Measurements from ENCODE around the gene GPR107. TPM values are rescaled to one million over a fixed set of nuclear protein-coding genes. Genes with fewer than 3 reads are reported as not detected.

Gene GPR107
- total and polyA plus RNA-seq, 2 experiments from 2014 or later = 8.0 to 18.9 TPM

DNA sequence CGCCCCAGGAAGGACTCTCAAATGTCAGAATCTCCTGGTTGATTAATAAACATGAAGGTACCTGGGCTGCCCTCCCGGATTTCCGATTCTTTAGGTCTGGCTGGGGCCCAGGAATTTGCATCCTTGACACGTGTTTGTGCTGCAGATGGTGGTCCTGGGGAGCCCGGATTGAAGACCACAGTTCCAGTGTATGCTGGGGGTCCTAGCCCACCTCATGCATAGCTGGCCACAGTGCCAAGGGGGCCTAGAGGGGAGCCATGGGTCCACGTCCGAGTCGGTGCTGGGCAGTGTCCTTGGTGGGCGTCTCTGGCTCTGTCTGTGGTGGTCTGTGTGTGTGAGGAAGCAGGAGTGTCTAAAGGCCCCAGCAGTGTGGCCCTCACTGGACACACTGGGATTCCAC lies 121.6 kb downstream of the GPR107 start:
- 74 to 77% methylated on average over 9 of the region's 9 CpGs for WGBS, 2 experiments (ENCODE audit: low coverage in 1 of 2, low lambda C conversion rate in 2 of 2, missing lambda C conversion rate in 2 of 2)
- H3K4me1 ChIP-seq (ENCODE audit: insufficient read depth) = 0 out of 2 replicates have a peak, but pooled peaks cover 6% of the 10 kb centered on the region
- no peak overlapping the region for H3K27ac ChIP-seq
- no peaks in the 10 kb centered on the region for H3K27me3 ChIP-seq (replicated peaks; ENCODE audit: insufficient read depth)
- no peak overlapping the region for H2AFZ ChIP-seq
- no peak overlapping the region for H3K9ac ChIP-seq
- peaks cover 71% of the 10 kb centered on the region for H3K79me2 ChIP-seq (ENCODE audit: insufficient read depth)
- in situ Hi-C loops (cut with MboI) = no loop called here
- no peaks in the 10 kb centered on the region for H3K9me3 ChIP-seq (ENCODE audit: low read depth)
- H3K9me2 ChIP-seq (ENCODE audit: insufficient read depth) = no peaks in the 10 kb centered on the region
- no peak for DNase-seq
- no peaks in the 10 kb centered on the region for H3K36me3 ChIP-seq (ENCODE audit: low read depth)
- TF ChIP-seq EZH2 (IDR thresholded peaks at IDR 0.05; ENCODE audit: insufficient read depth, poor library complexity, severe bottlenecking) (no peak), EZH2phosphoT487 (IDR thresholded peaks at IDR 0.05; ENCODE audit: insufficient read depth, low read depth) (no peak)
- no peak overlapping the region for H3K4me2 ChIP-seq (ENCODE audit: unreplicated experiment)
- H3F3A ChIP-seq (ENCODE audit: insufficient read depth) = peaks cover 9% of the 10 kb centered on the region; the same call in 1 of the 2 replicates
- no peaks in the 10 kb centered on the region for H4K20me1 ChIP-seq (ENCODE audit: insufficient read depth)
- H3K4me3 ChIP-seq = no peak overlapping the region

DNA sequence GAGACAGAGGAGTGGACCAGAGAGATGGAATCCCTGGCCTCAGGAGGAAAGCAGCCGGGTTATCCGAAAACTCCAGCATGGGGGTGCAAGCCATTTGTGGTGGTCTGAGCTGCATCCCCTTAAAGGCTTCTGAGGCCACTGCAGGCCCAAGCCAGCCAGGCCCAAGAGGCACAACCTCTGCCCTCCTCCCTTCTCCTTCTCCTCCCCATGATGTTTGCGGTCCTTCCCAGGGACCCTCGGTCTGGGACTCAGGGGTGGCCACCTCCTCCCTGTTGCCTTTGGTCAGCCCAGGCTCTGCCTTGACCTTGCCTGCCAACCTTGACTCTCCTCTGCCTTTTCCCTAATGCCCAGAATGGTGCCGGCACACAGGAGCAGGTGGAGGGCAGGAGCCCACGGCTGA lies 123.1 kb downstream of the GPR107 start:
- Histone ChIP-seq H2AFZ (no peak overlapping the region), H3K79me2 (ENCODE audit: insufficient read depth) (peaks cover 85% of the 10 kb centered on the region), H3K27me3 (replicated peaks; ENCODE audit: insufficient read depth) (no peaks in the 10 kb centered on the region), H3K4me1 (ENCODE audit: insufficient read depth) (0 out of 2 replicates have a peak, but pooled peaks cover 6% of the 10 kb centered on the region), H3K4me3 (no peak overlapping the region), H3K4me2 (ENCODE audit: unreplicated experiment) (no peak overlapping the region), H3K9ac (no peak overlapping the region), H4K20me1 (ENCODE audit: insufficient read depth) (no peaks in the 10 kb centered on the region), H3K9me2 (ENCODE audit: insufficient read depth) (no peaks in the 10 kb centered on the region), H3K9me3 (ENCODE audit: low read depth) (no peaks in the 10 kb centered on the region), H3K36me3 (ENCODE audit: low read depth) (no peaks in the 10 kb centered on the region), H3F3A (ENCODE audit: insufficient read depth) (peaks cover 9% of the 10 kb centered on the region; the same call in 1 of the 2 replicates), H3K27ac (no peak overlapping the region)
- WGBS, 2 experiments (ENCODE audit: low coverage in 1 of 2, low lambda C conversion rate in 2 of 2, missing lambda C conversion rate in 2 of 2) = 91 to 93% methylated on average over 6 of the region's 6 CpGs
- in situ Hi-C loops (cut with MboI) = no loop called here
- TF ChIP-seq EZH2phosphoT487 (IDR thresholded peaks at IDR 0.05; ENCODE audit: insufficient read depth, low read depth) (no peak), EZH2 (IDR thresholded peaks at IDR 0.05; ENCODE audit: insufficient read depth, poor library complexity, severe bottlenecking) (no peak)
- DNase-seq = no peak

DNA sequence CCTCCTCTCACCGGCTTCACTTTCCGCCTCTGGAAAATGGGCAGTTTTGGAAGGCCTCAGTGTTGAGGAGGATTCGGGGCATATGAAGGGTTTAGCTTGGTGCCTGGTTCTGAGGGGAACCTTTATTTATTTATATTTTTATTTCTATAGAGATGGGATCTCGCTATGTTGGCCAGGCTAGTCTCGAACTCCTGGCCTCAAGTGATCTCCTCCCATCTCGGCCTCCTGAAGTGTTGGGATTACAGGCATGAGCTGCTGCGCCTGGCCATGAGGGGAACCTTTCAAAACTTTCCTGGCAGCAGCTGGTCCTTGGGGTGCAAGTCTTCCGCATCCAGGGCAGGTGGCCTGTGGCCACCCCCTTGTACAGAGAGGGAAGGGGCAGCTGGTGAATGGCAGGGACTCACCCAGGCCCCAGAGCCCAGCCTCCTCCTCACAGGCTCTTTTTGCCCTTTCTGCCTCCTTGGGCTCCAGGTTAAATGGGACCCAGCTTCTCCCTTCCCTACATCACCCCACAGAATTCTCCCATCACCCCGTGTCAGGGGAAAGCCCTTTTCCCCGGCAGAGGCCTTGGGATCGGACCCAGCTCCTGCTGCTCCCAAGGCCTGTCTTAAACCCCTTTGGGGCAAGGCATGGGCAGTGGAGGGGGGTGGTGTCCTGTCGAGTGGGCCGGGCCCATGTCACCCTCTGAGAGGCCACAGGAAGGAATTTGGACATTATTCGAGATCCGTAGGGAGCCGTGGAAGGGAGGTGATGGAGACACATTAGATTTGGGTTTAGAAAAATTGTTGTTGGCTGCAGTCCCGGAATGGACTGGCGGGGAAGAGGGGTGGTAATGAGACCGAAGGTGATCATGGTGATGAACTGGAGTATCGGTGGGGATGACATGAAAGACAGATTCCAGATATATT lies 124.4 kb downstream of the GPR107 start:
- no peaks in the 10 kb centered on the region for H3K9me3 ChIP-seq (ENCODE audit: low read depth)
- DNase-seq = no peak
- H3K27ac ChIP-seq = no peak overlapping the region
- no peaks in the 10 kb centered on the region for H3K36me3 ChIP-seq (ENCODE audit: low read depth)
- WGBS, 2 experiments (ENCODE audit: low coverage in 1 of 2, low lambda C conversion rate in 2 of 2, missing lambda C conversion rate in 2 of 2) = 93 to 95% methylated on average over 19 to 20 of the region's 20 CpGs
- H2AFZ ChIP-seq = no peak overlapping the region
- no peak overlapping the region for H3K9ac ChIP-seq
- TF ChIP-seq EZH2phosphoT487 (IDR thresholded peaks at IDR 0.05; ENCODE audit: insufficient read depth, low read depth) (no peak), EZH2 (IDR thresholded peaks at IDR 0.05; ENCODE audit: insufficient read depth, poor library complexity, severe bottlenecking) (no peak)
- no peak overlapping the region for H3K4me3 ChIP-seq
- H3K4me1 ChIP-seq (ENCODE audit: insufficient read depth) = peaks cover 10% of the 10 kb centered on the region
- H3F3A ChIP-seq (ENCODE audit: insufficient read depth) = peaks cover 13% of the 10 kb centered on the region; the same call in 1 of the 2 replicates
- no peak overlapping the region for H3K4me2 ChIP-seq (ENCODE audit: unreplicated experiment)
- no peaks in the 10 kb centered on the region for H3K9me2 ChIP-seq (ENCODE audit: insufficient read depth)
- no peaks in the 10 kb centered on the region for H4K20me1 ChIP-seq (ENCODE audit: insufficient read depth)
- peaks cover 94% of the 10 kb centered on the region for H3K79me2 ChIP-seq (ENCODE audit: insufficient read depth)
- no peaks in the 10 kb centered on the region for H3K27me3 ChIP-seq (replicated peaks; ENCODE audit: insufficient read depth)
- in situ Hi-C loops (cut with MboI) = no loop called here

DNA sequence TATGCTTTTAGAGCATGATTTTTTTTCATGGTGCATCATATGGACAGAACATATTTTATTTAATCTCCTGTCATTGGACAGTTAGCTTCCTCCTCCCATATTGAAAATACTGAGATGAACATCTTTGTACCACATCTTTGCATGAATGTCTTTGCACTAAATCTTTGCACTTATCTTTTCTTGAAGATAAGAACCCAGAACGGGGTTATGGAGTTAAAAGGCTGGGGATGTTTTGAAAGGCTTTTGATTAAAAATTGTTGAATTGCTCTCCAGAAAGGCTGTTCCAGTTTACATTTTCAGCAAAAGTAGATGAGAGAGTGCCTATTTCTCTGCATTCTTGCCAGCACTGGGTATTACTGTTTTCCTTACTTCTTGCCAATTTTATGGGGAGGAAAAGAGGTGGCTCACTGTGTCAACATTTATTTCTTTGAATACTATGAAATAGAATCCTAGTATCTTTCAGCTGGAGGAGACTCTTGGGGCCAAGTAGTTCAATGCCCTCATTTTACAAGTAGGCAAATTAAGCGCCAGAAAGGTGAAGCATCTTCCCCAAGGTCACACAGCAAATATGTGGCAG lies 125.7 kb downstream of the GPR107 start:
- H3K9ac ChIP-seq = no peak overlapping the region
- peaks cover 88% of the 10 kb centered on the region for H3K79me2 ChIP-seq (ENCODE audit: insufficient read depth)
- H3F3A ChIP-seq (ENCODE audit: insufficient read depth) = peaks cover 24% of the 10 kb centered on the region
- no peak overlapping the region for H3K27ac ChIP-seq
- no peaks in the 10 kb centered on the region for H3K9me3 ChIP-seq (ENCODE audit: low read depth)
- in situ Hi-C loops (cut with MboI) = no loop called here
- WGBS, 2 experiments (ENCODE audit: low coverage in 1 of 2, low lambda C conversion rate in 2 of 2, missing lambda C conversion rate in 2 of 2) = 70 to 82% methylated on average over 2 of the region's 2 CpGs
- TF ChIP-seq EZH2phosphoT487 (IDR thresholded peaks at IDR 0.05; ENCODE audit: insufficient read depth, low read depth) = no peak
- TF ChIP-seq EZH2 (IDR thresholded peaks at IDR 0.05; ENCODE audit: insufficient read depth, poor library complexity, severe bottlenecking) = no peak
- H3K27me3 ChIP-seq (replicated peaks; ENCODE audit: insufficient read depth) = no peaks in the 10 kb centered on the region
- no peak overlapping the region for H3K4me2 ChIP-seq (ENCODE audit: unreplicated experiment)
- H2AFZ ChIP-seq = no peak overlapping the region
- DNase-seq = no peak
- peaks cover 16% of the 10 kb centered on the region for H3K4me1 ChIP-seq (ENCODE audit: insufficient read depth)
- no peaks in the 10 kb centered on the region for H3K9me2 ChIP-seq (ENCODE audit: insufficient read depth)
- no peaks in the 10 kb centered on the region for H4K20me1 ChIP-seq (ENCODE audit: insufficient read depth)
- H3K4me3 ChIP-seq = no peak overlapping the region
- H3K36me3 ChIP-seq (ENCODE audit: low read depth) = no peaks in the 10 kb centered on the region

All from GM23248 (cell line).